HFF-Myc (cell line): ENCODE data around the gene LCE3C.

Experiments used
- DNase-seq: peaks from one replicate; pipeline ENCODE4 v3.0.0-alpha.2; 2011; ENCODE audit warnings: low read depth; ENCODE audit errors: extremely low read depth
- H3K4me3 ChIP-seq: replicated peaks from 2 replicates; pipeline ENCODE4 v1.5.1; 2011; ENCODE audit warnings: low read depth, mild to moderate bottlenecking, control low read depth, low read length
- CTCF ChIP-seq: IDR thresholded peaks from 2 replicates; pipeline ENCODE4 v1.5.1; 2012; ENCODE audit warnings: mild to moderate bottlenecking, low read depth, low read length, control low read depth; ENCODE audit errors: missing control alignments

Gene LCE3C

GRCh38 chr1:152623203-152623844 is 23.3 kb downstream of the LCE3C start:
- no peak for TF ChIP-seq CTCF
- no peak overlapping the region for H3K4me3 ChIP-seq
- DNase-seq = no peak

- TF ChIP-seq CTCF = no peak
- DNase-seq = no peak
- no peak overlapping the region for H3K4me3 ChIP-seq
Measured at GRCh38 chr1:152626744-152627143, 26.7 kb downstream of the LCE3C start.

GRCh38 chr1:152630596-152630995 is 30.6 kb downstream of the LCE3C start:
- DNase-seq = no peak
- H3K4me3 ChIP-seq = no peak overlapping the region
- TF ChIP-seq CTCF = no peak

GRCh38 chr1:152640351-152640750 is 40.3 kb downstream of the LCE3C start:
- DNase-seq = no peak
- TF ChIP-seq CTCF = no peak
- H3K4me3 ChIP-seq = no peak overlapping the region

GRCh38 chr1:152643945-152644344 is 43.9 kb downstream of the LCE3C start:
- DNase-seq = no peak
- no peak overlapping the region for H3K4me3 ChIP-seq
- no peak for TF ChIP-seq CTCF

- no peak for DNase-seq
- no peak for TF ChIP-seq CTCF
- no peak overlapping the region for H3K4me3 ChIP-seq
Measured at GRCh38 chr1:152645146-152645545, 45.1 kb downstream of the LCE3C start.

GRCh38 chr1:152646656-152647055 is 46.6 kb downstream of the LCE3C start:
- no peak overlapping the region for H3K4me3 ChIP-seq
- DNase-seq = no peak
- no peak for TF ChIP-seq CTCF
